ENCODE measurements around the gene WDR45. TPM values are rescaled to one million over a fixed set of nuclear protein-coding genes. Genes with fewer than 3 reads are reported as not detected.

The WDR45 gene
- total RNA-seq, 4 donors from 2014 or later: 84.5 to 138 (median 115) TPM

DNA sequence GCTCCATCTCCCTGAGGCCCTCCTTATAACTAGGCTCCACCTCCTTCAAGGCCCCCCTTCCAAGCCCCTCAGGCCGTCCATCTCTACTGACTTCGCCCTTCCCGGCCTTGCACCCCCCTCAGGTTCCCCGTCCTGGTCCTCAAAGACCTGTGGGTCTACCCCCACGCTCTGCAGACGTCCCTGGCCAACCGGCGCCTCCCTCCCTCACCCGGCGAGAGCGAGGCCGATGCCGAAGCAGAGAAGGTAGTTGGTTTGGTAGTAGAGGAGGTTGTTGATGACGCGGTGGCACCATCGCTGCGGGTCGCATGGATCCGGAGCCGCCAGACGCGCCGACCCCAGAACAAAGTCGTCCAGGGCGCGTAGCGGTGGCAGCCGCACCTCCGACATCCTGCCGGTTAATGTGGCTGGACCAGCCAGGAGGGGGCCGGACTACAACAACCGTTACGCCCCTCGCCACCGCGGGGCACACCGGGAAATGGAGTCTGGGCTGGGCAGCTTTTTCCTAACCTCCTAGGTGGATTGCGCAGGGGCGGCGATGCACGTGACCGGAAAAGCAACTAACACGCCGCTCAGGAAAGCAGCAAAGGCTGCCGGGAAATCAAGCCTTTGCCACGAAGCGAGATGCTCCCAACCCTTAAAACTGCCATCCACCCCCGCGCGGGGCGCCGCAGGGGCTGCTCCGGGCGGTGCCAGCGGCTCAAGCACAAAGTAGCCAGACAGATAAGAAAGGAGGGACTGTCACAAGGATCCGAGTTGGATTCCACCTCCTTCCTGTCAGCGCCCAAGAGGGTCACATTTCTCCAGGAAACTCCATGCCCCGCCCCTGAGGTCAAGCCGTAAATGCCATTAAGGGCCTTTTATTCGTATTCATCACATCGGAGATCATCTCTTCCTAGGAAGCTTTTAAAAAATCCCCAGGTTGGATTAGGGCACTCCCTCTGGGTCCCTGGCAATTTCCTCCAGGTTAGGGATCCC is 5.8 kb downstream of the WDR45 start, which contains the start of gene PRAF2:
Gene PRAF2, minus strand, starts transcription at position 402 of the 975 bp plus-strand sequence. Its CDS starts 15 bp downstream, at position 387.
- TF ChIP-seq CTCF (IDR thresholded peaks at IDR 0.05; ENCODE audit: low read depth): no peak

GRCh38 chrX:49072712-49073095 is 7.0 kb downstream of the WDR45 start:
- no peak for TF ChIP-seq CTCF (IDR thresholded peaks at IDR 0.05; ENCODE audit: low read depth)

DNA sequence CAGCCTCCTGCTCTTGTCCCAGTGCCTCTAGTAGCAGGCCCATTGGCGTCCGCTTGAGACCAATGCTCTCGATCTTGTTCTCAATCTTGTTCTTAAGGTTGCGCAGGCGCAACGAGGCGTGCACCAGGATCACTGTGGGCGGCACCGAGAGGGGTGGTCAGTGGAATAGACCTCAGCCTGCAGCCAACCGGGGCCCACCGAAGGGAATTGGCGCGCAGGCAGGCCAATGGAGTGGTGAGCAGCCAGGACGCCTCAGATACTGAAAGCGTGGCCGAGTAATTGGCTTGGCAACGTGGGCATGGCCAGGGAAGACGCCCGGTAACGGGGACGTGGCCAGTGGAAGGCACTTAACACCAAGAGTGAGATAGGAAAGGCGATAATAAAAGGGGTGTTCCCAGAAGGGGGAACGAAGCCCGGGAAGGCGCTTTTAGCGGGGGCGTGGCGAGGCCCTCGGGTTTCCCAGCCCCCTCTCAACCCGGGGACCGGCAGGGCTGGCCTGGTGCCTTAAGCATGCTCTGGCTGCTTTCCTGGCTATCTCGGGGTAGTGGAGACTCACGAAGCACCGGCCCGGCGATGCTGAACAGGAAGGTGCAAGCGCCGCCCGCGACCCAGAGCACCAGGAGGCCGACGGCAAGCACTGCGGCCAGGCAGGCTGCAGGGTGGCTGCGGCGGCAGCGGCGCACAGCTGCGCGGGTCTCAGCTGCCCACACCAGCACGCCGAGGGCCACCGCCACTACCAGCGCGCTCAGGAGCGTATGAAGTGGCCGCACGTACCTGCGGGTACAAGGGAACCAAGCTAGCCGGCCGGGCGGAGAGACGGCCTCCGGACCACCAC is 7.6 kb downstream of the WDR45 start:
- no peak for TF ChIP-seq CTCF (IDR thresholded peaks at IDR 0.05; ENCODE audit: low read depth)

DNA sequence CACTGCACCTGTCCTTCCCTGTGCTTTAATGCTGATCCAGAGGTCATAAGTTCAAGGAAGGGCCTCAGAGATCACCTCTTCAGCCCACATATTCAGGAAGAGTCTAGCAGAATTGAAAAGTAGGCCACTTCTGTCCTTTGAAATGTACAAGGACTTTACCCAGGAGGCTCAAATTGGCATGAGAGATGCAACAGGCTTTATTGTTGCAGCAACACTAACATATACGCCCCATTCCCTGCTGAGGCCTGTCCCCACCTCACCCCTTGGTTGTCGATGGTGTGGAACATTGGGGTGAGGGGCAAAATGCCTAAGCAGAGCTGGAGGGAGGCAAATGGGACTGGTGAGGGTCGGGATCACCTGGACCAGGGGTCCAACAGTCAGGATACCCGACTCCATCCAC is 8.7 kb downstream of the WDR45 start:
- no peak for TF ChIP-seq CTCF (IDR thresholded peaks at IDR 0.05; ENCODE audit: low read depth)

DNA sequence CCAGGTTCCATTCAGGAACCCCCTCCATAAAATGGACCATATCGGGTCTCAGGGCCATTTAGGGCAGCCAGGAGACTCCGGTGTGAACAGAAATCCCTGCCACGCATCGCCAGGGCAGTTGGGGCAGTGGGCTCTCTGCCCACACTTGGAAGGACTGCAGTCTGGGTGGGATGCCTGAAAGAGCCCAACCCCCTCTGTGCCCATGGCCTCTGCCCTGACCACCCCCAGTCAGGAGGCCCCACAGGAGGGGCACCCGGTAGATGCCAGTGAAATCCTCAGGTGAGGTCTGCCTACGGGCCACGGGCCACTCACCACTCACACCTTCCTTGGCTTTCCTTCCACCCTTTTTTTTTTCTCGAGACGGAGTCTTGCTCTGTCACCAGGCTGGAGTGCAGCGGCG is 10.6 kb downstream of the WDR45 start:
- no peak for TF ChIP-seq CTCF (IDR thresholded peaks at IDR 0.05; ENCODE audit: low read depth)

- no peak for TF ChIP-seq CTCF (IDR thresholded peaks at IDR 0.05; ENCODE audit: low read depth)
Measured at GRCh38 chrX:49067285-49068120, 12.2 kb downstream of the WDR45 start.
